Uterus (tissue), 4 donors: Measurements from ENCODE around the gene ASMTL. TPM values are rescaled to one million over a fixed set of nuclear protein-coding genes. Genes with fewer than 3 reads are reported as not detected.

Experiments used
- DNase-seq, 2 donors: peaks; one replicate each; pipeline ENCODE4 v3.0.0-alpha.2; 2019 to 2020
- H3K27ac ChIP-seq, 2 donors: fragments of 200-600 bp; sonication (generic); 1 replicate in 1 of 2; 2 replicates in 1 of 2; pipeline ENCODE4 v1.5.1; 2016 to 2018
- H3K27me3 ChIP-seq, 2 donors: fragments of 200-600 bp; sonication (generic); one replicate each; pipeline ENCODE4 v1.5.1; 2018 to 2019; ENCODE audit warnings: control low read depth in 1 of 2
- H3K36me3 ChIP-seq, 2 donors: fragments of 200-600 bp; sonication (generic); one replicate each; pipeline ENCODE4 v1.5.1; 2019; ENCODE audit warnings: control low read depth in 1 of 2
- H3K4me1 ChIP-seq, 2 donors: fragments of 200-600 bp; sonication (generic); one replicate each; pipeline ENCODE4 v1.5.1; 2018 to 2019; ENCODE audit warnings: control low read depth in 1 of 2
- H3K4me3 ChIP-seq, 2 donors: fragments of 200-600 bp; sonication (generic); 1 replicate in 1 of 2; 2 replicates in 1 of 2; pipeline ENCODE4 v1.5.1; 2018 to 2019; ENCODE audit warnings: mild to moderate bottlenecking in 1 of 2
- H3K9me3 ChIP-seq, 2 donors: fragments of 200-600 bp; sonication (generic); one replicate each; pipeline ENCODE4 v1.5.1; 2019; ENCODE audit warnings: control low read depth in 1 of 2
- POLR2A ChIP-seq, 2 donors: fragments of 450-650 bp; IDR thresholded peaks; one replicate each; pipeline ENCODE4 v1.6.1; 2016; ENCODE audit warnings: antibody characterized with exemption in 2 of 2, mild to moderate bottlenecking in 1 of 2, moderate library complexity in 1 of 2
- intact Hi-C: fragments of 100-400 bp; cut with DNase I; formaldehyde crosslinking; loops from one replicate; pipeline ENCODE4 v1.15.1; 2023; ENCODE audit warnings: low total_unique reads
- total RNA-seq, 4 donors: library from RNA; depleted of rRNA in 3 of 4; stranded (reverse); fragments of >200 nt in 3 of 4; gene quantifications; one replicate each; pipeline versions ENCODE4 v1.1.0 to v1.2.4, GENCODE V29; 2014 to 2023
- TF ChIP-seq, protein P1 (sequence below), 4 experiments: fragments of 200-600 bp in 2 of 4; fragments of 450-650 bp in 2 of 4; sonication (generic) in 2 of 4; IDR thresholded peaks; one replicate each; pipeline ENCODE4 v1.5.1; 2016 to 2019; ENCODE audit warnings: antibody characterized with exemption in 4 of 4, mild to moderate bottlenecking in 2 of 4, moderate library complexity in 1 of 4
- donor health status: DM: yes; HTN: yes; CAD: no.

Gene ASMTL
- total RNA-seq, 4 donors from 2014 or later = 6.4 to 43.5 (median 11.1) TPM

DNA sequence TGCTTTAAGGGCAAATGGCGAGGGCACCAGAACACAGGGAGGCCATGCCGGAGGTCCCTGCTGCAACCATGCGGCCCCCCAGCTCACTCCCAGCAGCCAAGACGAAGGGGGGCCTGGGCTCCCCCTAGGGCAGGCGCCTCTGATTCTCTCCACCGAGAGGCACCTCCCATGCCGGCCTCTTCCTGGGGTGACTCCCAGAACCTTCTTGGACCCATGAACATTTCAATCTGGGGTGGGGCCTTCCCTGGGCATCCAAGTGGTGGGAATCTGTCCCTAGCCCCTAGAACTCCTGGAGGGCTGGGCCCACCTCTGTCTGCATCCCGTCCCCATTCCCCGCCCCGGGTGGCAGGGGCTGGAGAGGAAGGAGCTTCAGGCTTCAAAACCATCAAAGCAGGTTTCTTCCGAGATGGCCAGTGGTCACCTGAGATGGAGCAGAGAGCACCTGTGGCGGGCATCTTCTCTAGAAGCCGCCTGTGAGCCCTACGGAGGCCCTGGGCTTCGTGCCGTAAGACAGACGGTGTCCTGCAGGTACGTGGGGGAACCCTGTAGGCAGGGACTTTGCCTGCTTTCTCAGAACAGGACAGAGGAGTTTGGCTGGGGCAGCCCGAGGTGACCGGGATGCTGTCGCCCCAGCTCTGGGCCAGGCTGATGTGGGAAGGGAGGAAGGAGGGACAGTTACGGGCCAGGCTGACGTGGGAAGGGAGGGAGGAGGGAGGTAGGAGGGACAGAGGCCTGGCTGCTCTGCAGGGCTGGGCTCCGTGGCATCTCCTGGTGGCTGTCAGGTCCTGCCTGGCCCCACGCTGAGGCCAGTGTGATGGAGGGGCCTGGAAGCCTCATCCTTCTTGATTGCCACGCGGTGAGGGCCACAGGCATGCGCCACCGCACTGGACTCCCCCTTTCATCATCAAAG lies 54.0 kb downstream of the ASMTL start:
- Histone ChIP-seq H3K4me1 (no peaks in the 10 kb centered on the region), H3K9me3 (no peaks in the 10 kb centered on the region), H3K27me3 (no peaks in the 10 kb centered on the region), H3K27ac (no peak overlapping the region), H3K4me3 (no peak overlapping the region), H3K36me3 (no peaks in the 10 kb centered on the region)
- no peak for TF ChIP-seq POLR2A (IDR thresholded peaks at IDR 0.05)
- TF ChIP-seq, protein P1, sequence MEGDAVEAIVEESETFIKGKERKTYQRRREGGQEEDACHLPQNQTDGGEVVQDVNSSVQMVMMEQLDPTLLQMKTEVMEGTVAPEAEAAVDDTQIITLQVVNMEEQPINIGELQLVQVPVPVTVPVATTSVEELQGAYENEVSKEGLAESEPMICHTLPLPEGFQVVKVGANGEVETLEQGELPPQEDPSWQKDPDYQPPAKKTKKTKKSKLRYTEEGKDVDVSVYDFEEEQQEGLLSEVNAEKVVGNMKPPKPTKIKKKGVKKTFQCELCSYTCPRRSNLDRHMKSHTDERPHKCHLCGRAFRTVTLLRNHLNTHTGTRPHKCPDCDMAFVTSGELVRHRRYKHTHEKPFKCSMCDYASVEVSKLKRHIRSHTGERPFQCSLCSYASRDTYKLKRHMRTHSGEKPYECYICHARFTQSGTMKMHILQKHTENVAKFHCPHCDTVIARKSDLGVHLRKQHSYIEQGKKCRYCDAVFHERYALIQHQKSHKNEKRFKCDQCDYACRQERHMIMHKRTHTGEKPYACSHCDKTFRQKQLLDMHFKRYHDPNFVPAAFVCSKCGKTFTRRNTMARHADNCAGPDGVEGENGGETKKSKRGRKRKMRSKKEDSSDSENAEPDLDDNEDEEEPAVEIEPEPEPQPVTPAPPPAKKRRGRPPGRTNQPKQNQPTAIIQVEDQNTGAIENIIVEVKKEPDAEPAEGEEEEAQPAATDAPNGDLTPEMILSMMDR (IDR thresholded peaks at IDR 0.05) = no peak
- intact Hi-C loops = loop anchor here (5.0 kb wide), 1 partner anchor 39 kb away; no protein-coding TSS in a partner anchor
- no peak for DNase-seq

- Histone ChIP-seq H3K36me3 (no peaks in the 10 kb centered on the region), H3K4me3 (no peak overlapping the region), H3K9me3 (no peaks in the 10 kb centered on the region), H3K27ac (no peak overlapping the region), H3K27me3 (no peaks in the 10 kb centered on the region), H3K4me1 (no peaks in the 10 kb centered on the region)
- intact Hi-C loops = loop anchor here (5.0 kb wide), 1 partner anchor 40 kb away; no protein-coding TSS in a partner anchor
- TF ChIP-seq, protein P1 (IDR thresholded peaks at IDR 0.05) = no peak
- TF ChIP-seq POLR2A (IDR thresholded peaks at IDR 0.05) = no peak
- no peak for DNase-seq
These were observed 55.1 kb downstream of the ASMTL start for GRCh38 chrX:1397441-1398270.

DNA sequence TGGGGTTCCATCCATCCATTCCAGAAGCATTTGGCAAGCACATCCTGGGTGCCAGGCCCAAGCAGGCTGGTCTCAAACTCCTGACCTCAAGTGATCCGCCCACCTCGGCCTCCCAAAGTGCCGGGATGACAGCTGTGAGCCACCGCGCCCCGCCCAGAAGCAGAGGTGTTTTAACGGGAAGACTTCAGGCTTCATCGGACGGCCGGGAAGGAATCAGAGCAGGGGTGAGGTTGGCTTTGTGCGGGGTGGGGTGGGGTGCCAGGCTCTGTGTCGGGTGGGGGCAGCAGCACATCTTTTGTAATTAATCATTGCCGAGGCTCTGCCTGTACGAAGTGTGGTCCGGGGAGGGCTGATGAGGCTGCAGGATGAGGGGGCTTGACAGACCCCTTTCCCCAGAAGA lies 55.7 kb downstream of the ASMTL start:
- no peaks in the 10 kb centered on the region for H3K9me3 ChIP-seq
- no peaks in the 10 kb centered on the region for H3K4me1 ChIP-seq
- no peak for TF ChIP-seq POLR2A (IDR thresholded peaks at IDR 0.05)
- TF ChIP-seq, protein P1 (IDR thresholded peaks at IDR 0.05) = no peak
- no peak for DNase-seq
- H3K36me3 ChIP-seq = no peaks in the 10 kb centered on the region
- H3K4me3 ChIP-seq = no peak overlapping the region
- intact Hi-C loops = loop anchor here (5.0 kb wide), 1 partner anchor 40 kb away; no protein-coding TSS in a partner anchor
- no peaks in the 10 kb centered on the region for H3K27me3 ChIP-seq
- no peak overlapping the region for H3K27ac ChIP-seq

DNA sequence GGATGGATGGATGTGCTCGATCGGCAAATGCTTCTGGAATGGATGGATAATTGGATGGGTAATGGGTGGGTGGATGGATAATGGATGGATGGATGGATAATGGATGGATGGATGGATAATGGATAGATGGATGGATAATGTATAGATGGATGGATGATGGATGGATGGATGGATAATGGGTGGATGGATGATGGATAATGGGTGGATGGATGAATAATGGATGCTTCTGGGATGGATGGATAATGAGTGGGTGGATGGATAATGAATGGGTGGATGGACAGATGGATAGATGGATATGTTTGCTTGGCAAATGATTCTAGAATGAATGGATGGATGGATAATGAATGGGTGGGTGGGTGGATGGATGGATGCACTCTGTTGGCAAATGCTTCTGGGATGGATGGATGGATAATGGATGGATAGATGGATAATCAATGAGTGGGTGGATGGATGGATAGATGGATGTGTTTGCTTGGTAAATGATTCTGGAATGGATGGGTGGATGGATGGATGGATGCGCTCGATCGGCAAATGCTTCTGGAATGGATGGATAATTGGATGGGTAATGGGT lies 57.0 kb downstream of the ASMTL start:
- no peak for TF ChIP-seq POLR2A (IDR thresholded peaks at IDR 0.05)
- TF ChIP-seq, protein P1 (IDR thresholded peaks at IDR 0.05) = no peak
- peaks cover 0 to 5% of the 10 kb centered on the region in 2 donors for H3K4me1 ChIP-seq
- no peak overlapping the region for H3K27ac ChIP-seq
- H3K27me3 ChIP-seq = no peaks in the 10 kb centered on the region
- no peak for DNase-seq
- H3K36me3 ChIP-seq = no peaks in the 10 kb centered on the region
- intact Hi-C loops = loop anchor here (5.0 kb wide), 1 partner anchor 42 kb away; no protein-coding TSS in a partner anchor
- H3K9me3 ChIP-seq = no peaks in the 10 kb centered on the region
- no peak overlapping the region for H3K4me3 ChIP-seq
